WI38 (cell line): ENCODE data around the gene GNS.

Source experiments
- H3K4me3 ChIP-seq: 2 replicates; pipeline ENCODE4 v1.5.1; 2011; ENCODE audit warnings: low read depth, mild to moderate bottlenecking, control low read depth, low read length
- TF ChIP-seq, protein P1 (sequence below): IDR thresholded peaks from 2 replicates; pipeline ENCODE4 v1.5.1; 2012; ENCODE audit warnings: low read depth, mild to moderate bottlenecking, control low read depth, low read length

GNS gene

DNA sequence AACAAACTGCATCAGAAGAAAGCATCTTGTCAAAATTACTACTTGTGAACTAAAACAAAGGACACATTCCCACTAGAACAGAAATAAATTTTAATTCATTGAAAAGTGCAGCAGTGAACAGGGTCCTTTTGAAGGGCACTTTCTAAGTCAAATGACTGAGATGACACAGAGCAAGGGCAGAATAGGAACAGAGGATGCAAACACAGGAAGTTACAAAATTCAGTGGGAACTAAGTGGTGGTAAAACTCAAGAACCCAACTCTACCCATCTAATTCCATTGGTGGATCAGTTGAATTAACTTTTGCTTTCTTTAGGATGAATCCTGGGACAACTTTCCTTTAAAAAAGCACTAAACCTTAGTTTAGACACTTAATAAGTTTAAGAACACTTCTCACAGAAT lies 45.8 kb downstream of the GNS start:
- TF ChIP-seq, protein P1, sequence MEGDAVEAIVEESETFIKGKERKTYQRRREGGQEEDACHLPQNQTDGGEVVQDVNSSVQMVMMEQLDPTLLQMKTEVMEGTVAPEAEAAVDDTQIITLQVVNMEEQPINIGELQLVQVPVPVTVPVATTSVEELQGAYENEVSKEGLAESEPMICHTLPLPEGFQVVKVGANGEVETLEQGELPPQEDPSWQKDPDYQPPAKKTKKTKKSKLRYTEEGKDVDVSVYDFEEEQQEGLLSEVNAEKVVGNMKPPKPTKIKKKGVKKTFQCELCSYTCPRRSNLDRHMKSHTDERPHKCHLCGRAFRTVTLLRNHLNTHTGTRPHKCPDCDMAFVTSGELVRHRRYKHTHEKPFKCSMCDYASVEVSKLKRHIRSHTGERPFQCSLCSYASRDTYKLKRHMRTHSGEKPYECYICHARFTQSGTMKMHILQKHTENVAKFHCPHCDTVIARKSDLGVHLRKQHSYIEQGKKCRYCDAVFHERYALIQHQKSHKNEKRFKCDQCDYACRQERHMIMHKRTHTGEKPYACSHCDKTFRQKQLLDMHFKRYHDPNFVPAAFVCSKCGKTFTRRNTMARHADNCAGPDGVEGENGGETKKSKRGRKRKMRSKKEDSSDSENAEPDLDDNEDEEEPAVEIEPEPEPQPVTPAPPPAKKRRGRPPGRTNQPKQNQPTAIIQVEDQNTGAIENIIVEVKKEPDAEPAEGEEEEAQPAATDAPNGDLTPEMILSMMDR, result no peak

DNA sequence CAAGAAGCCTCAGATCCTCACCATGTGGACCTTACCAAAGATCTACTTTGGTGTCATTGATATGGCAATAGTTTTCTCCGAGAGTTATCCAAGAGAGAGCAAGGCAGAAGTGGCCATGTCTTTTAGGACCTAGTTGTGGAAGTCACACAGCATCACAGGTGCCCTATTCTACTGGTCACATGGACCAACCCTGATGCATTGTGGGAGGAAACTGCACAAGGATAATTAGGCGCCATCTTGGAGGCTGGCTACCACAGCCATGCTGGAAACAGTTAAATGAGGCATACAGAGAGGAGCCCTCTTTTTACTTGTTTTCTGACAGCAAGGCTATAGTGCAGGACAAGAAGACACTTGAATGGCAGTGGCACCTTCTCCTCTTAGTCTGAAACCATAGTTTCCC lies 49.8 kb downstream of the GNS start:
- TF ChIP-seq, protein P1, result no peak
- no peak overlapping the region for H3K4me3 ChIP-seq

More for the DNA sequence above, 45.8 kb downstream of the GNS start:
- no peak overlapping the region for H3K4me3 ChIP-seq

DNA sequence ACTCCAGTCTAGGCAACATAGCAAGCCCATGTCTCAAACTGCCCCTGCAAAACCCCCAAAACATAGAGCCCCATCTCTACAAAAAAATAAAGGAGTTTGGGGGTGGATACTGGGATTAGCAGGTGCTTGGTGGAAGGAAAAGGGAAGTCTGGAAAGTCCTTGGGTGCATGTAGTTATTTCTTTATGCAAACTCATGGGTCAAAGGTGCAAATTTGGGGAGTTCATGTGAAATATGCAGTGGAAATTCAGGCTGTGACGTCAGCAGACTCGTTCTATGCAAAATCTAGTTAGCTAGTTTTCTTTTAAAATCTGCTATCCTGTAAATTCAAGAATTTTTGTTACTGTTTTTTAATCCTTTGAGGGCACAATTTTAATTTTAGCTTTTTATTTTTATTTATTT lies 51.3 kb downstream of the GNS start:
- no peak overlapping the region for H3K4me3 ChIP-seq
- TF ChIP-seq, protein P1, result no peak

GRCh38 chr12:64707362-64707761 lies 51.8 kb downstream of the GNS start:
- H3K4me3 ChIP-seq, result no peak overlapping the region
- TF ChIP-seq, protein P1, result no peak

GRCh38 chr12:64706857-64707256 lies 52.3 kb downstream of the GNS start:
- no peak overlapping the region for H3K4me3 ChIP-seq
- TF ChIP-seq, protein P1, result no peak

DNA sequence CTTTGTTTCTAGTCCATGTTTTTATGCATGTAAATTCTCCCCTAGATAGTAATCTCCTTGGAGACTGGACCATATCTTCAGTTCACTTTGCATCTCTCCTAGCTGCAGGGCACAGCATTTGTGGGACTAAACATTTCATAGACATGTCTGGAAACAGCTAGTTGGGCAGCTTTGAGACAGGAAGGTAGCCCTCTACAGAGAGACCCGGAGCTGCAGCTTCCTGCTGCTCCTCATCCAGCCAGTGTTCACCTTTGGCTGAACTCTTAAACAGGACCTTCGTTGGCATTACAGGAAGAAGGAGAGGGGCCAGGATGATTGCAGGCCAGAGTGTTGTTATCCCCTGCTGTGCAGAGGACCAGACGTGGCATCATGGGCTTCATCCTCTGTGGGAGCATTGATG lies 52.9 kb downstream of the GNS start:
- H3K4me3 ChIP-seq, result no peak overlapping the region
- TF ChIP-seq, protein P1, result no peak

DNA sequence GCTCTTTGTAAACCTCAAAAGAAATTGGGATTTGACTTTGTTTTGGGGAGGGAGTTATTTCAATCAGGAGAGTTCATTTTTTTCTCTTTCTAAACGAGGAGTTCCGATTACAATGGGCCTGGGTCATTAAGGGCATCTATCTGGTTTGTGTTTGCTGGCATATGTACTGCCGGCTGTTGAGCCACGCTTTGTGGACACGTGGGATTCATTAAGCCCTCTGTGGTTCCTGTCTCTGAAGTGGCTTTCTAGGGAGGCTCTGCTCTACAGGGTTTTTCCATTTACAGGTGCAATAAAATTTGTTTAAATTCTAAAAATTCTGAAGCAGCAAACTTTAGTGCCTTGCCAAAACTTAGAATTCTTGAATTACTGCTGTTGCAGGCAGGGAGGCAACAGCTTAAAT lies 57.9 kb downstream of the GNS start:
- no peak overlapping the region for H3K4me3 ChIP-seq
- TF ChIP-seq, protein P1, result no peak
